SK-N-SH (cell line): ENCODE measurements around the gene NCKAP5. TPM values are rescaled to one million over a fixed set of nuclear protein-coding genes. Genes with fewer than 3 reads are reported as not detected.

Experiments
- CTCF ChIA-PET: fragments of 300-600, 350-600 bp; formaldehyde crosslinking; extraction: SDS; loops from one replicate; lab custom pipeline; 2021; lab: Yijun Ruan, JAX
- POLR2A ChIA-PET: fragments of 350-600 bp; sonication (Branson Sonifier 250); formaldehyde crosslinking; extraction: SDS; loops from one replicate; lab custom pipeline; 2020; ENCODE audit warnings: antibody characterized with exemption, inconsistent platforms; lab: Yijun Ruan, JAX
- DNase-seq: peaks from one replicate; pipeline ENCODE4 v3.0.0; 2012
- H2AFZ ChIP-seq: fragments of 200-600 bp; sonication (generic); 2 replicates; pipeline ENCODE4 v1.8.1; 2016; ENCODE audit warnings: antibody characterized with exemption, mild to moderate bottlenecking, low read depth
- H3F3A ChIP-seq: fragments of 200-600 bp; sonication (generic); replicated peaks from 2 replicates; pipeline ENCODE3; 2016; ENCODE audit warnings: antibody characterized with exemption, mild to moderate bottlenecking; ENCODE audit not compliant: insufficient read depth
- H3K27ac ChIP-seq, 2 experiments: fragments of 200-500 bp in 1 of 2; fragments of 200-600 bp in 1 of 2; sonication (Bioruptor generic) in 1 of 2; sonication (generic), shearing (Covaris generic) in 1 of 2; 2 replicates each; pipeline versions ENCODE4 v1.5.1 to v1.6.1; 2014 to 2016; ENCODE audit warnings: low read depth in 2 of 2, inconsistent platforms in 1 of 2, low read length in 1 of 2, mild to moderate bottlenecking in 1 of 2, mixed read lengths in 1 of 2
- H3K27me3 ChIP-seq: fragments of 200-600 bp; sonication (generic), shearing (Covaris generic); 2 replicates; pipeline ENCODE4 v1.6.1; 2016; ENCODE audit warnings: mixed run types; ENCODE audit not compliant: insufficient read depth
- H3K36me3 ChIP-seq, 2 experiments: fragments of 200-500 bp in 1 of 2; fragments of 200-600 bp in 1 of 2; sonication (Bioruptor generic) in 1 of 2; sonication (generic) in 1 of 2; replicated peaks in 1 of 2; 2 replicates each; pipeline versions ENCODE3 to v1.5.1; 2014 to 2016; ENCODE audit warnings: low read length in 1 of 2, mild to moderate bottlenecking in 1 of 2; ENCODE audit not compliant: insufficient read depth in 2 of 2, control insufficient read depth in 1 of 2
- H3K4me1 ChIP-seq, 2 experiments: fragments of 200-500 bp in 1 of 2; fragments of 200-600 bp in 1 of 2; sonication (Bioruptor generic) in 1 of 2; sonication (generic), shearing (Covaris generic) in 1 of 2; 2 replicates each; pipeline versions ENCODE4 v1.5.1 to v1.6.1; 2014 to 2016; ENCODE audit warnings: low read depth in 1 of 2, low read length in 1 of 2, mixed run types in 1 of 2; ENCODE audit not compliant: insufficient read depth in 2 of 2, control insufficient read depth in 1 of 2
- H3K4me2 ChIP-seq: fragments of 200-600 bp; sonication (generic), shearing (Covaris generic); 2 replicates; pipeline ENCODE4 v1.6.1; 2017; ENCODE audit warnings: mixed run types
- H3K4me3 ChIP-seq, 2 experiments: fragments of 200-500 bp in 1 of 2; fragments of 200-600 bp in 1 of 2; sonication (Bioruptor generic) in 1 of 2; sonication (generic), shearing (Covaris generic) in 1 of 2; 2 replicates each; pipeline versions ENCODE4 v1.5.1 to v1.8.1; 2014 to 2016; ENCODE audit warnings: low read depth in 2 of 2, inconsistent platforms in 1 of 2, low read length in 1 of 2, mild to moderate bottlenecking in 1 of 2, mixed read lengths in 1 of 2, moderate library complexity in 1 of 2
- H3K79me2 ChIP-seq: fragments of 200-600 bp; sonication (generic); 2 replicates; pipeline ENCODE4 v1.8.1; 2017; ENCODE audit warnings: mild to moderate bottlenecking; ENCODE audit not compliant: insufficient read depth
- H3K9ac ChIP-seq: fragments of 200-600 bp; sonication (generic); 2 replicates; pipeline ENCODE4 v1.6.1; 2017; ENCODE audit warnings: mixed run types
- H3K9me2 ChIP-seq: fragments of 200-600 bp; sonication (generic); 2 replicates; pipeline ENCODE4 v1.6.1; 2017; ENCODE audit warnings: mixed run types
- H3K9me3 ChIP-seq: fragments of 200-600 bp; sonication (generic); 2 replicates; pipeline ENCODE4 v1.6.1; 2017; ENCODE audit warnings: mixed run types, mild to moderate bottlenecking, moderate library complexity
- H4K20me1 ChIP-seq: fragments of 200-600 bp; sonication (generic); 2 replicates; pipeline ENCODE4 v1.6.1; 2017; ENCODE audit warnings: mild to moderate bottlenecking, mixed run types; ENCODE audit not compliant: insufficient read depth
- EZH2phosphoT487 ChIP-seq: fragments of 200-600 bp; sonication (generic); IDR thresholded peaks from 2 replicates; pipeline ENCODE4 v1.6.1; 2017; ENCODE audit warnings: low read depth, mixed run types, mild to moderate bottlenecking, antibody characterized with exemption, moderate library complexity, borderline replicate concordance
- IRF3 ChIP-seq: fragments of 150-350 bp; IDR thresholded peaks from 2 replicates; pipeline ENCODE4 v1.6.1; 2016; ENCODE audit warnings: mild to moderate bottlenecking, low read depth, low read length
- JUND ChIP-seq: IDR thresholded peaks from 2 replicates; pipeline ENCODE4 v1.4.0; 2012
- MAX ChIP-seq: IDR thresholded peaks from 2 replicates; pipeline ENCODE4 v1.4.0; 2012; ENCODE audit warnings: low read depth
- MEF2A ChIP-seq: IDR thresholded peaks from 2 replicates; pipeline ENCODE4 v1.4.0; 2012; ENCODE audit warnings: low read depth, borderline replicate concordance
- NFIC ChIP-seq: IDR thresholded peaks from 2 replicates; pipeline ENCODE4 v1.4.0; 2012; ENCODE audit warnings: borderline replicate concordance
- POLR2AphosphoS5 ChIP-seq: IDR thresholded peaks from 2 replicates; pipeline ENCODE4 v1.6.1; 2012; ENCODE audit warnings: low read depth, low read length
- RCOR1 ChIP-seq: fragments of 150-350 bp; IDR thresholded peaks from 2 replicates; pipeline ENCODE4 v1.6.1; 2017; ENCODE audit warnings: antibody characterized with exemption, low read length
- SMC3 ChIP-seq: IDR thresholded peaks from 2 replicates; pipeline ENCODE4 v1.6.1; 2012; ENCODE audit warnings: low read depth, low read length, improper control_type of control experiment
- USF2 ChIP-seq: fragments of 150-350 bp; IDR thresholded peaks from 2 replicates; pipeline ENCODE4 v1.6.1; 2017; ENCODE audit warnings: antibody characterized with exemption, low read length, low read depth, borderline replicate concordance
- WGBS: methylation state at CpG from one replicate; pipeline ENCODE4 v1.1.6; 2017; ENCODE audit warnings: low lambda C conversion rate; 5-methylcytosine and 5-hydroxymethylcytosine counted together
- polyA plus RNA-seq, 3 experiments: library from polyadenylated mRNA; depleted of rRNA; stranded (reverse); fragments of >200 nt; gene quantifications; 2 replicates each; pipeline ENCODE4 v1.2.3, GENCODE V29; 2012

NCKAP5 gene
- polyA plus RNA-seq, 1 of the 3 experiments (the other 2 are of a cell fraction): 0.02 TPM

GRCh38 chr2:132766573-132766972 lies 801.7 kb downstream of the NCKAP5 start:
- no peak overlapping the region for H3K4me2 ChIP-seq
- H3F3A ChIP-seq: no peaks in the 10 kb centered on the region
- H3K4me1 ChIP-seq: no peaks in the 10 kb centered on the region
- H3K27ac ChIP-seq: no peak overlapping the region
- no peaks in the 10 kb centered on the region for H4K20me1 ChIP-seq
- H3K27me3 ChIP-seq: no peaks in the 10 kb centered on the region
- no peak overlapping the region for H3K9ac ChIP-seq
- H3K36me3 ChIP-seq: no peaks in the 10 kb centered on the region
- no peaks in the 10 kb centered on the region for H3K79me2 ChIP-seq
- no peak overlapping the region for H2AFZ ChIP-seq
- POLR2A ChIA-PET: no interaction called here
- TF ChIP-seq JUND (no peak), RCOR1 (no peak), NFIC (0 out of 2 replicates have a peak, but pooled peaks have one; percentile 9), MAX (no peak), USF2 (no peak)
- CTCF ChIA-PET: no interaction called here
- no peak overlapping the region for H3K4me3 ChIP-seq
- no peaks in the 10 kb centered on the region for H3K9me2 ChIP-seq
- no peak for DNase-seq
- no peaks in the 10 kb centered on the region for H3K9me3 ChIP-seq
- WGBS: 93% methylated on average over 1 of the region's 1 CpG

GRCh38 chr2:132761437-132761836 lies 806.8 kb downstream of the NCKAP5 start:
- TF ChIP-seq EZH2phosphoT487 (no peak), MEF2A (no peak), IRF3 (no peak), POLR2AphosphoS5 (no peak), SMC3 (no peak)

More at GRCh38 chr2:132761437-132761836, 806.8 kb downstream of the NCKAP5 start:
- no peak for DNase-seq
- H3K9me2 ChIP-seq: no peaks in the 10 kb centered on the region
- WGBS: 96% methylated on average over 1 of the region's 1 CpG
- H2AFZ ChIP-seq: no peak overlapping the region
- no peaks in the 10 kb centered on the region for H3K79me2 ChIP-seq
- H3K4me2 ChIP-seq: no peak overlapping the region
- no peak overlapping the region for H3K9ac ChIP-seq
- CTCF ChIA-PET: interaction anchor here (1.1 to 1.3 kb wide), 2 partner anchors 14 to 110 kb away, joined by 3 to 4 read pairs; no protein-coding TSS in a partner anchor
- no peak overlapping the region for H3K4me3 ChIP-seq
- no peaks in the 10 kb centered on the region for H3K27me3 ChIP-seq
- no peaks in the 10 kb centered on the region for H3K36me3 ChIP-seq
- peaks cover 7 to 15% of the 10 kb centered on the region in 2 experiments; a peak in 3 of 4 replicates for H3K4me1 ChIP-seq
- H3F3A ChIP-seq: peaks cover 3% of the 10 kb centered on the region
- 0 out of 2 replicates have a peak, but pooled peaks cover 6% of the 10 kb centered on the region for H3K9me3 ChIP-seq
- POLR2A ChIA-PET: no interaction called here
- no peaks in the 10 kb centered on the region for H4K20me1 ChIP-seq
- H3K27ac ChIP-seq: no peak overlapping the region
